Neuronal stem cell (in vitro differentiated cells): ENCODE results near the gene ADSS1.
A peak's percentile ranks its signal among the peaks of the same experiment; 100 is the strongest.

Source experiments
- DNase-seq: peaks from one replicate; pipeline ENCODE4 v3.0.0-alpha.2; 2013; ENCODE audit warnings: low spot score
- H2AFZ ChIP-seq: one replicate; pipeline ENCODE4 v1.6.1; 2013; ENCODE audit warnings: mild to moderate bottlenecking, low read length, inconsistent platforms
- H2AK5ac ChIP-seq: 2 replicates; pipeline ENCODE4 v1.6.1; 2013; ENCODE audit warnings: low read depth, mild to moderate bottlenecking, inconsistent platforms, low read length, moderate library complexity, mixed read lengths
- H2BK120ac ChIP-seq: 2 replicates; pipeline ENCODE4 v1.6.1; 2013; ENCODE audit warnings: low read depth, mild to moderate bottlenecking, inconsistent platforms, low read length, moderate library complexity, mixed read lengths
- H2BK12ac ChIP-seq: one replicate; pipeline ENCODE4 v1.6.1; 2013; ENCODE audit warnings: low read length, inconsistent platforms
- H2BK15ac ChIP-seq: 2 replicates; pipeline ENCODE4 v1.6.1; 2013; ENCODE audit warnings: mild to moderate bottlenecking, low read length, inconsistent platforms, mixed read lengths
- H2BK5ac ChIP-seq: one replicate; pipeline ENCODE4 v1.6.1; 2013; ENCODE audit warnings: inconsistent platforms, mild to moderate bottlenecking, low read length, moderate library complexity
- H3K14ac ChIP-seq: one replicate; pipeline ENCODE4 v1.6.1; 2013; ENCODE audit warnings: low read length, inconsistent platforms
- H3K18ac ChIP-seq: 2 replicates; pipeline ENCODE4 v1.6.1; 2013; ENCODE audit warnings: low read length, inconsistent platforms
- H3K23ac ChIP-seq: 2 replicates; pipeline ENCODE4 v1.6.1; 2013; ENCODE audit warnings: low read depth, mild to moderate bottlenecking, mixed read lengths, low read length, inconsistent platforms; ENCODE audit not compliant: poor library complexity
- H3K27ac ChIP-seq: replicated peaks from 3 replicates; pipeline ENCODE4 v1.5.1; 2013; ENCODE audit warnings: low read length, inconsistent platforms
- H3K27me3 ChIP-seq, 3 experiments: 2 replicates each; pipeline ENCODE4 v1.6.1; 2013; ENCODE audit warnings: low read length in 3 of 3, mild to moderate bottlenecking in 2 of 3, inconsistent platforms in 1 of 3, low read depth in 1 of 3, mixed read lengths in 1 of 3, moderate library complexity in 1 of 3; ENCODE audit not compliant: control insufficient read depth in 3 of 3, insufficient read depth in 3 of 3
- H3K36me3 ChIP-seq, 2 donors: replicated peaks in 1 of 2; 2 replicates each; pipeline ENCODE4 v1.6.1; 2013; ENCODE audit warnings: low read length in 2 of 2; ENCODE audit not compliant: control insufficient read depth in 2 of 2, insufficient read depth in 2 of 2
- H3K4ac ChIP-seq: 2 replicates; pipeline ENCODE4 v1.6.1; 2013; ENCODE audit warnings: inconsistent platforms, mild to moderate bottlenecking, low read length, moderate library complexity
- H3K4me1 ChIP-seq, 2 donors: 1 replicate in 1 of 2; 2 replicates in 1 of 2; pipeline ENCODE4 v1.6.1; 2013; ENCODE audit warnings: low read length in 2 of 2, low read depth in 1 of 2; ENCODE audit not compliant: control insufficient read depth in 2 of 2, insufficient read depth in 1 of 2
- H3K4me2 ChIP-seq: one replicate; pipeline ENCODE4 v1.6.1; 2013; ENCODE audit warnings: mild to moderate bottlenecking, low read length, inconsistent platforms; ENCODE audit not compliant: insufficient read depth, poor library complexity, severe bottlenecking
- H3K4me3 ChIP-seq, 2 donors: 2 replicates each; pipeline ENCODE4 v1.5.1; 2013; ENCODE audit warnings: low read length in 2 of 2, mild to moderate bottlenecking in 2 of 2, inconsistent platforms in 1 of 2, moderate library complexity in 1 of 2
- H3K79me1 ChIP-seq: one replicate; pipeline ENCODE4 v1.6.1; 2013; ENCODE audit warnings: low read depth, mild to moderate bottlenecking, inconsistent platforms, low read length, moderate library complexity
- H3K9ac ChIP-seq: one replicate; pipeline ENCODE4 v1.6.1; 2013; ENCODE audit warnings: mild to moderate bottlenecking, low read depth, low read length, inconsistent platforms; ENCODE audit not compliant: poor library complexity
- H3K9me3 ChIP-seq, 2 donors: replicated peaks in 1 of 2; 2 replicates each; pipeline versions ENCODE3 to v1.6.1; 2013; ENCODE audit warnings: low read length in 2 of 2, mild to moderate bottlenecking in 2 of 2, inconsistent platforms in 1 of 2, low read depth in 1 of 2, mixed read lengths in 1 of 2, moderate library complexity in 1 of 2; ENCODE audit not compliant: control insufficient read depth in 2 of 2, insufficient read depth in 1 of 2
- H4K8ac ChIP-seq: one replicate; pipeline ENCODE4 v1.6.1; 2013; ENCODE audit warnings: low read depth, mild to moderate bottlenecking, inconsistent platforms, low read length, moderate library complexity
- H4K91ac ChIP-seq: one replicate; pipeline ENCODE4 v1.6.1; 2013; ENCODE audit warnings: low read length, low read depth, mild to moderate bottlenecking, inconsistent platforms; ENCODE audit not compliant: poor library complexity
- WGBS, 2 donors: extraction: QIAGEN DNeasy Blood & Tissue Kit; methylation state at CpG; one replicate each; pipeline ENCODE4 v1.1.7; 2013; ENCODE audit warnings: missing lambda C conversion rate in 2 of 2, mixed read lengths in 1 of 2; ENCODE audit not compliant: insufficient read length in 2 of 2, insufficient replicate concordance in 1 of 2; ENCODE audit errors: extremely low coverage in 2 of 2; 5-methylcytosine and 5-hydroxymethylcytosine counted together

ADSS1 gene

DNA sequence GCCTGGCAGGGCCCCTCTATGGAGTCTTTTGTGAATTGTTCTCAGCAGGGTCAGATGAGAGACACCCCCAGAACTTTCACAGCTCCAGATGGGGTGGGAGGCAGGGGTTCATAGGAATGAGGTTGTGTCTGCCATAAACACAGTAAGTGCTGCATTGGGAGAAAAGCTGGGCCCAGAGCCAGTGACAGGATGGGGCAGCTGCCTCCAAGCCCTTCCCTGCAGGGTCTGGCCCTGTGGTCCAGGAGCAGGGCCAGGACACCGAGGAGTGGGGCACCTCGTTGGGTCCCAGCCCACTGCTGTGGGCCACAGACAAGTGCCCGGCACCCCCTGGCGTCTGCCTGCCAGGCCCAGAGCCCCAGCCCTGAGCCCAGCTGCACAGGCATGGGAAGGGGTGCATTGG is 21.4 kb upstream of the ADSS1 start:
- no CpG with 5 or more reads among the region's 4 CpGs for WGBS, 2 donors
- H2BK120ac ChIP-seq = no peak overlapping the region
- H3K27me3 ChIP-seq = peaks cover 0 to 2% (median 0%) of the 10 kb centered on the region in 3 experiments
- H3K14ac ChIP-seq = peak overlapping the region; percentile 21
- H4K91ac ChIP-seq = no peak overlapping the region
- H3K36me3 ChIP-seq = peaks cover 17 to 40% of the 10 kb centered on the region in 2 donors
- no peak overlapping the region for H2BK15ac ChIP-seq
- H3K23ac ChIP-seq = peak overlapping the region; percentile 31
- H3K4me3 ChIP-seq = no peak overlapping the region
- no peak for DNase-seq
- no peak overlapping the region for H3K4ac ChIP-seq
- no peak overlapping the region for H3K27ac ChIP-seq
- H3K18ac ChIP-seq = no peak overlapping the region
- no peak overlapping the region for H3K9ac ChIP-seq
- no peak overlapping the region for H2AK5ac ChIP-seq
- H4K8ac ChIP-seq = peak overlapping the region; percentile 4
- no peak overlapping the region for H3K4me2 ChIP-seq
- H3K4me1 ChIP-seq = peaks cover 3 to 12% of the 10 kb centered on the region in 2 donors
- H3K79me1 ChIP-seq = peaks cover 9% of the 10 kb centered on the region
- H2AFZ ChIP-seq = no peak overlapping the region
- H3K9me3 ChIP-seq = peaks cover 11% of the 10 kb centered on the region in 2 donors
- H2BK12ac ChIP-seq = no peak overlapping the region
- H2BK5ac ChIP-seq = no peak overlapping the region

DNA sequence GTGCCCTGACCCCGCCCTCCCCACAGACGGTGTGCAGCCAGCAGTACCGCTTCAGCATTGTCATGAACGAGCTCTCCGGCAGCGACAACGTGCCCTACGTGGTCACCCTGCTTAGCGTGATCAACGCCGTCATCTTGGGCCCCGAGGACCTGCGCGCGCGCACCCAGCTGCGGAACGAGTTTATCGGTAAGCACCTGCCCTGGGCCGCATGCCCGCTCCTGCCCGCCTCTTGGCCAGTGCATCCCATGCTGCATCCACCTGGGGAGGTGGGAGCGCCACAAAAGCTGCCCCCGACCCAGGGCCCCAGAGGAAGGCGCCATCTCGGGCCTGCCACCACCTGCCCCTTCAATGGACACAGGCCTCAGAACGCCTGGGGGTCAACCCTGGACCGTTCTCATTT is 20.8 kb upstream of the ADSS1 start:
- Histone ChIP-seq H3K27me3 (peaks cover 0 to 2% (median 0%) of the 10 kb centered on the region in 3 experiments), H3K79me1 (peaks cover 8% of the 10 kb centered on the region), H3K18ac (no peak overlapping the region), H2BK15ac (no peak overlapping the region), H3K4ac (no peak overlapping the region), H2AFZ (no peak overlapping the region), H2AK5ac (no peak overlapping the region), H2BK12ac (no peak overlapping the region), H3K4me1 (peaks cover 3 to 12% of the 10 kb centered on the region in 2 donors), H2BK5ac (no peak overlapping the region), H3K14ac (peak overlapping the region; percentile 21), H3K23ac (peak overlapping the region; percentile 31), H2BK120ac (no peak overlapping the region), H3K36me3 (peaks cover 17 to 40% of the 10 kb centered on the region in 2 donors), H3K9ac (peak overlapping the region; percentile 21), H3K4me3 (no peak overlapping the region), H3K4me2 (no peak overlapping the region), H4K8ac (peak overlapping the region; percentile 4), H4K91ac (no peak overlapping the region), H3K27ac (no peak overlapping the region), H3K9me3 (peaks cover 11% of the 10 kb centered on the region in 2 donors)
- no peak for DNase-seq
- WGBS, 2 donors = no CpG with 5 or more reads among the region's 28 CpGs

DNA sequence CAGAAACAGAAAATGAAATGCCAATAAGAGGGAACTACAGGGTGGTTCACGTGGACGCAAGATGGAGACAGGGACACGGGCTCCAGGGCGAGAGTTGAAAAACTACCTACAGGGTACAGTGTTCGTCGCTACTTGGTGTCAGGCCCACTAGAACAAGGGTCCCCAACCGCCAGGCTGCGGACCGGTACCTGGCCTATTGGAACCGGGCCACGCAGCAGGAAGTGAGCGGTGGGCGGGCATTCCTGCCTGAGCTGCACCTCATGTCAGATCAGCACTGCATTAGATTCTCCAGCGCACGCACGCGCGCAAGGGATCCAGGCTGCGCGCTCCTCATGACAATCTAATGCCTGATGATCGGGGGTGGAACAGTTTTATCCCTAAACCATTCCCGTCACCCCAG is 19.8 kb upstream of the ADSS1 start:
- Histone ChIP-seq H3K4me1 (peaks cover 3 to 14% of the 10 kb centered on the region in 2 donors), H2BK120ac (no peak overlapping the region), H3K4me2 (no peak overlapping the region), H2AFZ (no peak overlapping the region), H4K91ac (no peak overlapping the region), H2BK5ac (no peak overlapping the region), H3K9me3 (peaks cover 11% of the 10 kb centered on the region in 2 donors), H3K79me1 (peaks cover 8% of the 10 kb centered on the region), H3K18ac (no peak overlapping the region), H3K23ac (no peak overlapping the region), H2BK15ac (no peak overlapping the region), H3K4ac (no peak overlapping the region), H3K36me3 (peaks cover 17 to 40% of the 10 kb centered on the region in 2 donors), H3K4me3 (no peak overlapping the region), H2BK12ac (no peak overlapping the region), H3K27me3 (peaks cover 0 to 2% (median 0%) of the 10 kb centered on the region in 3 experiments), H3K14ac (no peak overlapping the region), H4K8ac (no peak overlapping the region), H2AK5ac (no peak overlapping the region), H3K27ac (no peak overlapping the region), H3K9ac (no peak overlapping the region)
- no peak for DNase-seq
- WGBS, 2 donors = no CpG with 5 or more reads among the region's 22 CpGs

DNA sequence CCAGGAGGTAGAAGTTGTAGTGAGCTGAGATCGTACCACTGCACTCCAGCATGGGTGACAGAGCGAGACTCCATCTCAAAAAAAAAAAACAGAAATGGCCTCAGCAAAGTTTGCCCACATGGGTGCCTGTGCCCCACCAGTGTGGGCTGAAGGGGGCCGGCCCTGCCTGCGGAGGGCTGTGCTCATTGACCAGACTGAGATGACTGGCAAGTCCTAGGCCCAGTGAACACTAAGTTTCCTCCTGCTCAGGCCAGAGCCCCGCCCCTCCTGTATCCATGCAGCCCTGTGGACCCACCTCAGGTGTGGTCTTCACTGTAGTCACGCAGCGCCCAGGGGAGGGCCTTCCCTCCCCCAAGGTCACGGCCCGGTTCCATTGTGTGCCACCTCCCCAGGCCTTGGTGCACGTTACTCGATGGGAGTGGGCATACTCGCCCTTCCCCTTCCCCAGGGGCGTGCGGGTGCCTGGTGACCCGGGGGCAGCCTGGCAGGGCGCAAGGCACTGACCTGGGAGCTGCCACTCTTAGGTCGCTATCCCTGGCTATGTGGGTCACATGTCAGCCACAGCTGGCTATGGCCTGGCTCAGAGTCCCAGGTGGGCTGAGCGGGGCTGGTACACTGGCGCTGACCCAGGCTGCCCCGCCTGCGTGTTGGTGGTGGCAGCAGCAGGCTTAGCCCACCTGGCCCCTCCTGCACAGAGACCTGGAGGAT is 18.5 kb upstream of the ADSS1 start:
- Histone ChIP-seq H3K4me2 (no peak overlapping the region), H2AFZ (no peak overlapping the region), H3K23ac (no peak overlapping the region), H3K79me1 (peaks cover 8% of the 10 kb centered on the region), H2BK5ac (peak overlapping the region; percentile 87), H2BK120ac (no peak overlapping the region), H3K27ac (no peak overlapping the region), H3K4me1 (peaks cover 3 to 14% of the 10 kb centered on the region in 2 donors), H2BK12ac (no peak overlapping the region), H3K18ac (no peak overlapping the region), H2BK15ac (no peak overlapping the region), H2AK5ac (peak overlapping the region; percentile 89), H3K4me3 (no peak overlapping the region), H4K91ac (peak overlapping the region; percentile 11), H3K9ac (no peak overlapping the region), H4K8ac (no peak overlapping the region), H3K9me3 (peaks cover 11% of the 10 kb centered on the region in 2 donors), H3K4ac (no peak overlapping the region), H3K27me3 (peaks cover 0 to 2% (median 0%) of the 10 kb centered on the region in 3 experiments), H3K36me3 (peaks cover 22 to 46% of the 10 kb centered on the region in 2 donors), H3K14ac (peak overlapping the region; percentile 17)
- no CpG with 5 or more reads among the region's 21 CpGs for WGBS, 2 donors
- no peak for DNase-seq
